HepG2 (cell line): Measurements from ENCODE around the gene CCDC88A.

Experiments used
- AFF4 ChIP-seq: sonication (generic); formaldehyde crosslinking; IDR thresholded peaks from 2 replicates; pipeline ENCODE4 v1.4.0; 2020; ENCODE audit warnings: missing genetic modification reagents
- ATF6 ChIP-seq: sonication (generic); formaldehyde crosslinking; conservative IDR thresholded peaks from 2 replicates; pipeline ENCODE4 v1.4.0; 2020; ENCODE audit warnings: missing genetic modification reagents
- ZNF142 ChIP-seq: sonication (generic); formaldehyde crosslinking; IDR thresholded peaks from 2 replicates; pipeline ENCODE4 v1.4.0; 2020; ENCODE audit warnings: missing genetic modification reagents
- ZNF615 ChIP-seq: sonication (generic); formaldehyde crosslinking; IDR thresholded peaks from 2 replicates; pipeline ENCODE4 v1.5.0; 2020; ENCODE audit warnings: mild to moderate bottlenecking, missing genetic modification reagents, borderline replicate concordance

- TF ChIP-seq ATF6 (CRISPR knock-in tag) (no peak), ZNF142 (CRISPR knock-in tag) (no peak), ZNF615 (CRISPR knock-in tag) (no peak), AFF4 (CRISPR knock-in tag) (no peak)
These were observed 34.9 kb downstream of the CCDC88A start for GRCh38 chr2:55384786-55385185.
